NCI-H2171 (cell line): ENCODE measurements around the gene ZNF658.
"Not testable (repeated sequence)": the region's sequence is repeated elsewhere in the genome, so short reads cannot be mapped to it uniquely, and the experiment has no call there.

Source experiments
- DNase-seq: peaks from one replicate; lab custom pipeline; 2025; lab: John Stamatoyannopoulos, UW

Gene ZNF658

GRCh38 chr9:66900490-66901131 lies at the start of gene ZNF658:
Gene ZNF658, plus strand, starts transcription at chr9:66900725. Its CDS starts 2,837 bp downstream, at chr9:66903562.
- DNase-seq: not testable (repeated sequence)

GRCh38 chr9:66861732-66862131 lies 38.8 kb upstream of the ZNF658 start:
- not testable (repeated sequence) for DNase-seq

GRCh38 chr9:66868660-66869059 lies 31.9 kb upstream of the ZNF658 start:
- not testable (repeated sequence) for DNase-seq

- DNase-seq: not testable (repeated sequence)
These were observed 19.9 kb upstream of the ZNF658 start for GRCh38 chr9:66880605-66881004.

GRCh38 chr9:66881847-66882246 lies 18.7 kb upstream of the ZNF658 start:
- not testable (repeated sequence) for DNase-seq

GRCh38 chr9:66890334-66890733 lies 10.2 kb upstream of the ZNF658 start:
- DNase-seq: not testable (repeated sequence)

GRCh38 chr9:66901141-66901540 lies 616 bp downstream of the ZNF658 start:
- DNase-seq: not testable (repeated sequence)

GRCh38 chr9:66909560-66909959 lies 9.0 kb downstream of the ZNF658 start:
- not testable (repeated sequence) for DNase-seq

- DNase-seq: not testable (repeated sequence)
These were observed 19.5 kb downstream of the ZNF658 start for GRCh38 chr9:66920072-66920471.

- not testable (repeated sequence) for DNase-seq
These were observed 35.8 kb downstream of the ZNF658 start for GRCh38 chr9:66936194-66936870.

- not testable (repeated sequence) for DNase-seq
These were observed 37.1 kb downstream of the ZNF658 start for GRCh38 chr9:66937662-66938061.

GRCh38 chr9:66938322-66938721 lies 37.8 kb downstream of the ZNF658 start:
- not testable (repeated sequence) for DNase-seq

GRCh38 chr9:66939878-66940830 lies 39.6 kb downstream of the ZNF658 start:
- DNase-seq: not testable (repeated sequence)

- not testable (repeated sequence) for DNase-seq
These were observed 42.1 kb downstream of the ZNF658 start for GRCh38 chr9:66942400-66943155.

GRCh38 chr9:66952576-66952975 lies 52.1 kb downstream of the ZNF658 start:
- not testable (repeated sequence) for DNase-seq
